OCI-LY7 (cell line): ENCODE measurements around the gene ACER3. TPM values are rescaled to one million over a fixed set of nuclear protein-coding genes. Genes with fewer than 3 reads are reported as not detected.

Experiments used
- BruUV-seq: library from RNA; stranded (reverse); fragments of 400-500 nt; replicated peaks from 2 replicates; lab custom pipeline; 2021; lab: Mats Ljungman, UMichigan
- CTCF ChIA-PET: fragments of 300-600 bp; sonication (Branson Sonifier 250); formaldehyde crosslinking; loops from one replicate; lab custom pipeline; 2022; ENCODE audit warnings: antibody characterized with exemption; ENCODE audit not compliant: unreplicated experiment; lab: Charles Lee
- POLR2A ChIA-PET: fragments of 300-600 bp; sonication (Branson Sonifier 250); formaldehyde crosslinking; loops from one replicate; lab custom pipeline; 2022; ENCODE audit warnings: antibody characterized with exemption; lab: Charles Lee
- DNase-seq: peaks from one replicate; pipeline ENCODE4 v3.0.0-alpha.2; 2015; ENCODE audit warnings: low spot score
- H2AFZ ChIP-seq: fragments of 200-600 bp; sonication (generic), shearing (Covaris generic); 2 replicates; pipeline ENCODE4 v1.6.1; 2014; ENCODE audit warnings: mild to moderate bottlenecking, antibody characterized with exemption, low read length, moderate library complexity
- H3K27ac ChIP-seq: fragments of 200-600 bp; sonication (generic); 2 replicates; pipeline ENCODE4 v1.5.1; 2014; ENCODE audit warnings: mixed run types, low read depth, mild to moderate bottlenecking, moderate library complexity, low read length, inconsistent platforms; ENCODE audit not compliant: poor library complexity, severe bottlenecking
- H3K36me3 ChIP-seq: fragments of 200-600 bp; sonication (generic); 2 replicates; pipeline ENCODE4 v1.6.1; 2014; ENCODE audit warnings: mild to moderate bottlenecking, antibody characterized with exemption, low read length, moderate library complexity, mixed read lengths; ENCODE audit not compliant: insufficient read depth
- H3K4me1 ChIP-seq: fragments of 200-600 bp; sonication (generic); 2 replicates; pipeline ENCODE4 v1.5.1; 2014; ENCODE audit warnings: mild to moderate bottlenecking, low read length; ENCODE audit not compliant: insufficient read depth, poor library complexity, severe bottlenecking
- H3K4me2 ChIP-seq: fragments of 200-600 bp; sonication (generic); 2 replicates; pipeline ENCODE4 v1.6.1; 2014; ENCODE audit warnings: mild to moderate bottlenecking, low read length
- H3K4me3 ChIP-seq: fragments of 200-600 bp; sonication (generic); 2 replicates; pipeline ENCODE4 v1.5.1; 2014; ENCODE audit warnings: mild to moderate bottlenecking, low read depth, low read length; ENCODE audit not compliant: poor library complexity, severe bottlenecking
- H3K79me2 ChIP-seq: fragments of 200-600 bp; sonication (generic); 2 replicates; pipeline ENCODE4 v1.6.1; 2016; ENCODE audit warnings: low read depth, mild to moderate bottlenecking, low read length, moderate library complexity, mixed read lengths; ENCODE audit not compliant: insufficient read depth
- H3K9me2 ChIP-seq: fragments of 200-600 bp; sonication (generic); 2 replicates; pipeline ENCODE4 v1.6.1; 2016; ENCODE audit warnings: mild to moderate bottlenecking, low read length, mixed read lengths; ENCODE audit not compliant: insufficient read depth
- H3K9me3 ChIP-seq: fragments of 200-600 bp; sonication (generic); 2 replicates; pipeline ENCODE4 v1.6.1; 2014; ENCODE audit warnings: mild to moderate bottlenecking, mixed run types, low read length, mixed read lengths
- H4K20me1 ChIP-seq: fragments of 200-600 bp; sonication (generic); 2 replicates; pipeline ENCODE4 v1.6.1; 2014; ENCODE audit warnings: mild to moderate bottlenecking, antibody characterized with exemption, low read length, moderate library complexity, mixed read lengths; ENCODE audit not compliant: insufficient read depth
- CTCF ChIP-seq: fragments of 200-600 bp; sonication (generic); conservative IDR thresholded peaks from 2 replicates; pipeline ENCODE4 v1.5.1; 2014; ENCODE audit warnings: mild to moderate bottlenecking, antibody characterized with exemption, low read length, moderate library complexity, mixed read lengths
- EZH2phosphoT487 ChIP-seq: fragments of 200-600 bp; sonication (generic); IDR thresholded peaks from 2 replicates; pipeline ENCODE4 v1.6.1; 2018; ENCODE audit warnings: low read depth, borderline replicate concordance, mild to moderate bottlenecking, mixed run types, antibody characterized with exemption, low read length, moderate library complexity, mixed read lengths
- intact Hi-C: fragments of 100-400 bp; cut with micrococcal nuclease; formaldehyde crosslinking; loops from one replicate; pipeline ENCODE4 v1.10.0; 2022; ENCODE audit not compliant: unreplicated experiment
- total RNA-seq, 2 experiments: library from RNA; depleted of rRNA in 1 of 2; stranded (reverse); fragments of >200 nt in 1 of 2; shearing (Covaris generic) in 1 of 2; gene quantifications; 2 replicates each; pipeline ENCODE4 v1.2.3, GENCODE V29; 2014 to 2022

The ACER3 gene
- total RNA-seq, 2 experiments from 2014 or later: 3.0 to 12.2 TPM

- POLR2A ChIA-PET: no interaction called here
- H3K4me2 ChIP-seq: no peak overlapping the region
- TF ChIP-seq CTCF (no peak), EZH2phosphoT487 (no peak)
- H3K27ac ChIP-seq: no peak overlapping the region
- no peaks in the 10 kb centered on the region for H3K9me2 ChIP-seq
- no peaks in the 10 kb centered on the region for H4K20me1 ChIP-seq
- no peaks in the 10 kb centered on the region for H3K79me2 ChIP-seq
- H3K36me3 ChIP-seq: no peaks in the 10 kb centered on the region
- intact Hi-C loops: no loop called here
- H3K9me3 ChIP-seq: peaks cover 4% of the 10 kb centered on the region; the same call in 1 of the 2 replicates
- no peak for DNase-seq
- H3K4me1 ChIP-seq: no peaks in the 10 kb centered on the region
- CTCF ChIA-PET: no interaction called here
- no peak overlapping the region for H3K4me3 ChIP-seq
- H2AFZ ChIP-seq: no peak overlapping the region
- BruUV-seq: no TSS peak
Measured at GRCh38 chr11:77073328-77074001, 212.7 kb downstream of the ACER3 start.

GRCh38 chr11:77074205-77074604 is 213.5 kb downstream of the ACER3 start:
- H3K36me3 ChIP-seq: no peaks in the 10 kb centered on the region
- BruUV-seq: no TSS peak
- no peak overlapping the region for H3K4me2 ChIP-seq
- H3K79me2 ChIP-seq: no peaks in the 10 kb centered on the region
- TF ChIP-seq EZH2phosphoT487 (no peak), CTCF (no peak)
- H3K9me3 ChIP-seq: peaks cover 7% of the 10 kb centered on the region; the same call in 1 of the 2 replicates
- ChIA-PET POLR2A (no interaction called here), CTCF (no interaction called here)
- no peaks in the 10 kb centered on the region for H3K9me2 ChIP-seq
- no peak overlapping the region for H2AFZ ChIP-seq
- no peak overlapping the region for H3K27ac ChIP-seq
- H4K20me1 ChIP-seq: no peaks in the 10 kb centered on the region
- no peaks in the 10 kb centered on the region for H3K4me1 ChIP-seq
- no peak overlapping the region for H3K4me3 ChIP-seq
- DNase-seq: no peak
- intact Hi-C loops: no loop called here

GRCh38 chr11:77074626-77075221 is 214.0 kb downstream of the ACER3 start:
- TF ChIP-seq EZH2phosphoT487: no peak
- TF ChIP-seq CTCF: no peak
- H3K4me2 ChIP-seq: no peak overlapping the region
- POLR2A ChIA-PET: no interaction called here
- intact Hi-C loops: no loop called here
- DNase-seq: no peak
- H3K27ac ChIP-seq: no peak overlapping the region
- H3K4me3 ChIP-seq: no peak overlapping the region
- H2AFZ ChIP-seq: no peak overlapping the region
- no peaks in the 10 kb centered on the region for H3K9me2 ChIP-seq
- peaks cover 7% of the 10 kb centered on the region; the same call in 1 of the 2 replicates for H3K9me3 ChIP-seq
- no peaks in the 10 kb centered on the region for H4K20me1 ChIP-seq
- BruUV-seq: no TSS peak
- no peaks in the 10 kb centered on the region for H3K79me2 ChIP-seq
- CTCF ChIA-PET: no interaction called here
- H3K36me3 ChIP-seq: no peaks in the 10 kb centered on the region
- H3K4me1 ChIP-seq: no peaks in the 10 kb centered on the region
